Prostate gland (tissue), 2 donors: ENCODE results near the gene CMSS1. TPM values are rescaled to one million over a fixed set of nuclear protein-coding genes. Genes with fewer than 3 reads are reported as not detected.

ENCODE experiments used
- DNase-seq: peaks from one replicate; pipeline ENCODE4 v3.0.0-alpha.2; 2019; ENCODE audit warnings: low spot score
- H3K27ac ChIP-seq, 2 donors: fragments of 200-600 bp; sonication (generic); 2 replicates each; pipeline ENCODE4 v1.5.1; 2017 to 2019
- H3K27me3 ChIP-seq: fragments of 200-600 bp; sonication (generic); replicated peaks from 2 replicates; pipeline ENCODE4 v1.5.1; 2019; ENCODE audit not compliant: insufficient read depth
- H3K36me3 ChIP-seq, 2 donors: fragments of 200-600 bp; sonication (generic); 1 replicate in 1 of 2; 2 replicates in 1 of 2; pipeline versions ENCODE4 v1.5.1 to v1.8.1; 2017 to 2019
- H3K4me1 ChIP-seq: fragments of 200-600 bp; sonication (generic); replicated peaks from 2 replicates; pipeline ENCODE4 v1.5.1; 2019
- H3K4me3 ChIP-seq, 2 donors: fragments of 200-600 bp; sonication (generic); 2 replicates each; pipeline ENCODE4 v1.5.1; 2017 to 2019
- H3K9me3 ChIP-seq: fragments of 200-600 bp; sonication (generic); 2 replicates; pipeline ENCODE4 v1.5.1; 2017
- CTCF ChIP-seq, 4 experiments: fragments of 200-600 bp in 2 of 4; fragments of 450-650 bp in 2 of 4; sonication (generic) in 2 of 4; IDR thresholded peaks; 1 replicate in 3 of 4; 2 replicates in 1 of 4; pipeline ENCODE4 v1.5.1; 2016 to 2019; ENCODE audit warnings: antibody characterized with exemption in 4 of 4, mild to moderate bottlenecking in 2 of 4, moderate library complexity in 2 of 4
- POLR2A ChIP-seq: fragments of 450-650 bp; IDR thresholded peaks from one replicate; pipeline ENCODE4 v1.6.1; 2016; ENCODE audit warnings: antibody characterized with exemption, mild to moderate bottlenecking
- POLR2AphosphoS5 ChIP-seq: sonication (generic); formaldehyde crosslinking; IDR thresholded peaks from one replicate; pipeline ENCODE4 v1.6.1; 2017; ENCODE audit warnings: antibody characterized with exemption
- WGBS: methylation state at CpG from one replicate; pipeline ENCODE4 v1.1.5; 2018; 5-methylcytosine and 5-hydroxymethylcytosine counted together
- intact Hi-C: fragments of 100-400 bp; cut with DNase I; formaldehyde crosslinking; loops from one replicate; pipeline ENCODE4 v1.14.2; 2022
- total RNA-seq, 2 donors: library from RNA; depleted of rRNA; stranded (reverse); fragments of >200 nt; gene quantifications; one replicate each; pipeline ENCODE4 v1.1.0, GENCODE V29; 2016

The CMSS1 gene
- total RNA-seq, 2 donors from 2014 or later = 10.2 to 13.6 TPM

- intact Hi-C loops = no loop called here
- no peak overlapping the region for H3K27ac ChIP-seq
- WGBS = 97% methylated on average over 6 of the region's 6 CpGs
Observed at GRCh38 chr3:100053951-100054620, 236.4 kb downstream of the CMSS1 start.

GRCh38 chr3:100057716-100058575 is 240.3 kb downstream of the CMSS1 start:
- no peaks in the 10 kb centered on the region for H3K4me1 ChIP-seq
- no peak for DNase-seq
- H3K4me3 ChIP-seq = no peak overlapping the region
- H3K27me3 ChIP-seq = no peaks in the 10 kb centered on the region
- intact Hi-C loops = no loop called here
- WGBS = 85% methylated on average over 8 of the region's 8 CpGs
- H3K36me3 ChIP-seq = no peaks in the 10 kb centered on the region
- TF ChIP-seq POLR2A = no peak
- TF ChIP-seq POLR2AphosphoS5 = no peak
- TF ChIP-seq CTCF (IDR thresholded peaks at IDR 0.05) = no peak
- no peaks in the 10 kb centered on the region for H3K9me3 ChIP-seq
- no peak overlapping the region for H3K27ac ChIP-seq

More at GRCh38 chr3:100053951-100054620, 236.4 kb downstream of the CMSS1 start:
- Histone ChIP-seq H3K36me3 (no peaks in the 10 kb centered on the region), H3K4me1 (no peaks in the 10 kb centered on the region), H3K4me3 (no peak overlapping the region), H3K27me3 (no peaks in the 10 kb centered on the region), H3K9me3 (no peaks in the 10 kb centered on the region)
- no peak for DNase-seq
- no peak for TF ChIP-seq CTCF (IDR thresholded peaks at IDR 0.05)

- no peaks in the 10 kb centered on the region for H3K9me3 ChIP-seq
- no peak overlapping the region for H3K4me3 ChIP-seq
- no peak for TF ChIP-seq CTCF (IDR thresholded peaks at IDR 0.05)
- no peak for TF ChIP-seq POLR2AphosphoS5
- no peak for TF ChIP-seq POLR2A
- intact Hi-C loops = no loop called here
- no peaks in the 10 kb centered on the region for H3K36me3 ChIP-seq
- no peaks in the 10 kb centered on the region for H3K27me3 ChIP-seq
- no peak overlapping the region for H3K27ac ChIP-seq
- WGBS = 96% methylated on average over 3 of the region's 3 CpGs
- no peak for DNase-seq
- no peaks in the 10 kb centered on the region for H3K4me1 ChIP-seq
Observed at GRCh38 chr3:100059472-100059871, 241.8 kb downstream of the CMSS1 start.

- TF ChIP-seq POLR2A (no peak), CTCF (IDR thresholded peaks at IDR 0.05) (no peak), POLR2AphosphoS5 (no peak)
- no peak overlapping the region for H3K27ac ChIP-seq
- intact Hi-C loops = no loop called here
- no peaks in the 10 kb centered on the region for H3K9me3 ChIP-seq
- no peaks in the 10 kb centered on the region for H3K4me1 ChIP-seq
- H3K36me3 ChIP-seq = no peaks in the 10 kb centered on the region
- 86% methylated on average over 7 of the region's 7 CpGs for WGBS
- no peak for DNase-seq
- H3K4me3 ChIP-seq = no peak overlapping the region
- no peaks in the 10 kb centered on the region for H3K27me3 ChIP-seq
Observed at GRCh38 chr3:100060685-100061484, 243.2 kb downstream of the CMSS1 start.
